NCI-H2081 (cell line): ENCODE data around the gene NRBP1.
"Not testable (repeated sequence)": the region's sequence is repeated elsewhere in the genome, so short reads cannot be mapped to it uniquely, and the experiment has no call there.

Experiments used
- DNase-seq, 2 experiments: peaks; one replicate each; lab custom pipeline; 2025; lab: John Stamatoyannopoulos, UW

Gene NRBP1

GRCh38 chr2:27421660-27422250 is 6.7 kb upstream of the NRBP1 start:
- DNase-seq, result no peak

GRCh38 chr2:27422958-27423357 is 5.5 kb upstream of the NRBP1 start:
- DNase-seq, result no peak

- DNase-seq, result not testable (repeated sequence)
Observed at GRCh38 chr2:27425039-27425438, 3.4 kb upstream of the NRBP1 start.

GRCh38 chr2:27427863-27428212 is 593 bp upstream of the NRBP1 start:
- DNase-seq, result no peak

- DNase-seq, result peak; percentile 65 to 80
Observed at GRCh38 chr2:27428978-27429541, 629 bp downstream of the NRBP1 start.

GRCh38 chr2:27431395-27431794 is 3.0 kb downstream of the NRBP1 start:
- no peak for DNase-seq

GRCh38 chr2:27435628-27436027 is 7.2 kb downstream of the NRBP1 start:
- DNase-seq, result no peak

- no peak for DNase-seq
Observed at GRCh38 chr2:27441226-27441926, 12.9 kb downstream of the NRBP1 start.

- DNase-seq, result peak; percentile 83 to 85
Observed at GRCh38 chr2:27441958-27442919, 13.8 kb downstream of the NRBP1 start, which contains the start of gene KRTCAP3. Gene KRTCAP3 (plus strand): TSS chr2:27442381. CDS start chr2:27442413, 32 bp downstream.

GRCh38 chr2:27442920-27443282 is 14.5 kb downstream of the NRBP1 start:
- DNase-seq, result no peak

- no peak for DNase-seq
Observed at GRCh38 chr2:27445155-27445554, 16.7 kb downstream of the NRBP1 start.

- DNase-seq, result no peak
Observed at GRCh38 chr2:27445615-27446014, 17.2 kb downstream of the NRBP1 start.

- peak in 1 of 2 experiments; percentile 4 for DNase-seq
Observed at GRCh38 chr2:27446057-27446456, 17.6 kb downstream of the NRBP1 start.

GRCh38 chr2:27448381-27448780 is 19.9 kb downstream of the NRBP1 start:
- peak; percentile 3 to 50 for DNase-seq

GRCh38 chr2:27451095-27451494 is 22.7 kb downstream of the NRBP1 start:
- no peak for DNase-seq

- no peak for DNase-seq
Observed at GRCh38 chr2:27453968-27454367, 25.5 kb downstream of the NRBP1 start.

GRCh38 chr2:27461118-27461517 is 32.7 kb downstream of the NRBP1 start:
- peak in 1 of 2 experiments; percentile 29 for DNase-seq

- DNase-seq, result no peak
Observed at GRCh38 chr2:27464443-27464842, 36.0 kb downstream of the NRBP1 start.

- no peak for DNase-seq
Observed at GRCh38 chr2:27471961-27472360, 43.5 kb downstream of the NRBP1 start.

- DNase-seq, result no peak
Observed at GRCh38 chr2:27485496-27485895, 57.1 kb downstream of the NRBP1 start.

- peak in 1 of 2 experiments; percentile 59 for DNase-seq
Observed at GRCh38 chr2:27489118-27489497, 60.7 kb downstream of the NRBP1 start.
